Retinal pigment epithelial cell (primary cell): ENCODE measurements around the gene MAST4.
A peak's percentile ranks its signal among the peaks of the same experiment; 100 is the strongest.

Source experiments
- DNase-seq: peaks from one replicate; pipeline ENCODE4 v3.0.0-alpha.2; 2010; ENCODE audit warnings: low read depth
- H3K4me3 ChIP-seq: 2 replicates; pipeline ENCODE4 v1.5.1; 2011; ENCODE audit warnings: mild to moderate bottlenecking, low read length, control low read depth, moderate library complexity
- CTCF ChIP-seq: conservative IDR thresholded peaks from 2 replicates; pipeline ENCODE4 v1.5.1; 2011; ENCODE audit warnings: low read depth, low read length, control low read depth, inconsistent platforms

MAST4 gene

DNA sequence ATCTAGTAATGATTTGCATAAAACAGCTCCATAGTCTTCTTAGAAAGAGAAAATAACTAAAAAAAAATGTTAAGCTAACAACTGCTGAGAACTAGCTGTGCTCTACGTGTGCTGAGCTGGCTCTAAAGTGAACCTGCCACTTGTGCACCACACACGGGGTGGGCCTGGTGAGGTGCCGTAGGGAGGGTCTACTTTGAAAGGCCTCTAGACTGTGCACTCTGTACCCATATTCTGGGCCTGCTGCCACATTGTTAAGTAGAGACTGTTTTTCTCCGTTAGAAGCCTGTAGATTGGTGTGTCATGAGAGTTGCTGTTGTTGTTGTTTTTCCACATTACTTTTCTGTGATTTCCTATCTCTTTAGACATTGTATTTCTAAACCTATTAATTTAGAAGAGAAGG is 506.5 kb downstream of the MAST4 start:
- no peak for DNase-seq
- TF ChIP-seq CTCF = no peak

GRCh38 chr5:67104859-67105258 is 508.7 kb downstream of the MAST4 start:
- TF ChIP-seq CTCF = no peak
- no peak for DNase-seq
- no peak overlapping the region for H3K4me3 ChIP-seq

More for the DNA sequence above, 506.5 kb downstream of the MAST4 start:
- H3K4me3 ChIP-seq = no peak overlapping the region

DNA sequence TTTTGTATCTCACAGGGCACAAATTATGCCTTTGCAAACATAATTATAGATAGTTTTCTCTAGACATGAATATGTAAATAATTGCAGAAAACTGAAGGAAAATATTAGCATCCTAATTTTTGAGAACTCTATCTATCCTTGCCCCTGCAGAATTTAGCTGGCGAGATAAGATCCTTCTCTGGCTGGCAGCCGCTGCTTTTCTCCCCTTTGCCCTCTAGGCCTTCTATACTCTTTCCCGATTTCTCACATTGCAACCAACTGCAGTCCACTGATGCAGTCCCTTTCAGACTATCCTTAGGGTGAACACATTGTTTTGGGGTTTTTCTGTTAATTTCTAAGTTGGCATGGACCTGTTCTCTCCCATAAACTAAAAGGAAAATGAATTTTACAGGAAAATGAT is 509.1 kb downstream of the MAST4 start:
- no peak overlapping the region for H3K4me3 ChIP-seq
- TF ChIP-seq CTCF = no peak
- DNase-seq = no peak

GRCh38 chr5:67106626-67107342 is 510.6 kb downstream of the MAST4 start:
- peak; percentile 3 for TF ChIP-seq CTCF
- DNase-seq = no peak
- no peak overlapping the region for H3K4me3 ChIP-seq

DNA sequence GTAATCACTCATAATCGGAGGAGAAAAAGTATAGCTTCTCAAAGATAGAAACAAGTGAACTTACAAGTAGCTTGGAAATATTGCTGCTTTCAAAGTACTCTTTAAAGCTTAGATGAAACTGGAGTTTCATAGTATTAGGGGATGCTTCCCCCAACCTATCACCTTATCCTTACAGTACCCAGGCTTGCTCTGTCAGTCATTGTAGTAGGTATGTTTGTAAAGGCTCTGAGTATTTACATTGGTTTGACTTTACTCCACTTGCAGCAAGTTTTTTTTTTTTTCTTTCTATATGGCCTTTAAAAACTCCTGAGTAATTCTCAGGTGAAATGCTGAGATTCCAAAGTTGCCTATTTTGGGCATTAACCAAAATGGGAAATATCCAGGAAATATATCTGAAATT is 515.6 kb downstream of the MAST4 start:
- no peak for DNase-seq
- H3K4me3 ChIP-seq = no peak overlapping the region
- no peak for TF ChIP-seq CTCF

DNA sequence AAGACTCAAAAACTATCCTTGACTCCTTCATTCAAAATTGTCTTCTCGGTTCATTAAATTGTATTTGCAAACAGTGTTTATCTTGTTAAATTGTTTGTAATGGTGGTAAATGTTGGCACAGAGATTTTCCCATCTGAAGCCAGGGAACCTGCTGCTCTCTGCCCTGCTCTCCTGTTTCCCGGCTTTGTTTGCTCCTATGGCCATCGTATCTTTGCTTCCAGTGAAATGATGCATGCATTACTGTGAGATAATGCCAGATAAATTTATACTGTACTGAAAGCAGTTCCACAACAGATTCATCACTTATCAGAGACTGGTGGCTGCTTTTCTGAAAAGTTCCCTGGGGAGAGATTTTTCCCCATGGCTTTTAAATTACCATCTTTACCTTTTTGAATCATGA is 519.1 kb downstream of the MAST4 start:
- no peak for DNase-seq
- no peak for TF ChIP-seq CTCF
- no peak overlapping the region for H3K4me3 ChIP-seq

- no peak overlapping the region for H3K4me3 ChIP-seq
- no peak for TF ChIP-seq CTCF
- no peak for DNase-seq
Measured at GRCh38 chr5:67115817-67116216, 519.6 kb downstream of the MAST4 start.
